SK-N-SH (cell line): ENCODE measurements around the gene PCNX1. TPM values are rescaled to one million over a fixed set of nuclear protein-coding genes. Genes with fewer than 3 reads are reported as not detected.

Experiments used
- CTCF ChIA-PET: fragments of 300-600, 350-600 bp; formaldehyde crosslinking; extraction: SDS; loops from one replicate; lab custom pipeline; 2021; lab: Yijun Ruan, JAX
- POLR2A ChIA-PET: fragments of 350-600 bp; sonication (Branson Sonifier 250); formaldehyde crosslinking; extraction: SDS; loops from one replicate; lab custom pipeline; 2020; ENCODE audit warnings: antibody characterized with exemption, inconsistent platforms; lab: Yijun Ruan, JAX
- DNase-seq: peaks from one replicate; pipeline ENCODE4 v3.0.0; 2012
- H2AFZ ChIP-seq: fragments of 200-600 bp; sonication (generic); 2 replicates; pipeline ENCODE4 v1.8.1; 2016; ENCODE audit warnings: antibody characterized with exemption, mild to moderate bottlenecking, low read depth
- H3F3A ChIP-seq: fragments of 200-600 bp; sonication (generic); replicated peaks from 2 replicates; pipeline ENCODE3; 2016; ENCODE audit warnings: antibody characterized with exemption, mild to moderate bottlenecking; ENCODE audit not compliant: insufficient read depth
- H3K27ac ChIP-seq, 2 experiments: fragments of 200-500 bp in 1 of 2; fragments of 200-600 bp in 1 of 2; sonication (Bioruptor generic) in 1 of 2; sonication (generic), shearing (Covaris generic) in 1 of 2; 2 replicates each; pipeline versions ENCODE4 v1.5.1 to v1.6.1; 2014 to 2016; ENCODE audit warnings: low read depth in 2 of 2, inconsistent platforms in 1 of 2, low read length in 1 of 2, mild to moderate bottlenecking in 1 of 2, mixed read lengths in 1 of 2
- H3K27me3 ChIP-seq: fragments of 200-600 bp; sonication (generic), shearing (Covaris generic); 2 replicates; pipeline ENCODE4 v1.6.1; 2016; ENCODE audit warnings: mixed run types; ENCODE audit not compliant: insufficient read depth
- H3K36me3 ChIP-seq, 2 experiments: fragments of 200-500 bp in 1 of 2; fragments of 200-600 bp in 1 of 2; sonication (Bioruptor generic) in 1 of 2; sonication (generic) in 1 of 2; replicated peaks in 1 of 2; 2 replicates each; pipeline versions ENCODE3 to v1.5.1; 2014 to 2016; ENCODE audit warnings: low read length in 1 of 2, mild to moderate bottlenecking in 1 of 2; ENCODE audit not compliant: insufficient read depth in 2 of 2, control insufficient read depth in 1 of 2
- H3K4me1 ChIP-seq, 2 experiments: fragments of 200-500 bp in 1 of 2; fragments of 200-600 bp in 1 of 2; sonication (Bioruptor generic) in 1 of 2; sonication (generic), shearing (Covaris generic) in 1 of 2; 2 replicates each; pipeline versions ENCODE4 v1.5.1 to v1.6.1; 2014 to 2016; ENCODE audit warnings: low read depth in 1 of 2, low read length in 1 of 2, mixed run types in 1 of 2; ENCODE audit not compliant: insufficient read depth in 2 of 2, control insufficient read depth in 1 of 2
- H3K4me2 ChIP-seq: fragments of 200-600 bp; sonication (generic), shearing (Covaris generic); 2 replicates; pipeline ENCODE4 v1.6.1; 2017; ENCODE audit warnings: mixed run types
- H3K4me3 ChIP-seq, 2 experiments: fragments of 200-500 bp in 1 of 2; fragments of 200-600 bp in 1 of 2; sonication (Bioruptor generic) in 1 of 2; sonication (generic), shearing (Covaris generic) in 1 of 2; 2 replicates each; pipeline versions ENCODE4 v1.5.1 to v1.8.1; 2014 to 2016; ENCODE audit warnings: low read depth in 2 of 2, inconsistent platforms in 1 of 2, low read length in 1 of 2, mild to moderate bottlenecking in 1 of 2, mixed read lengths in 1 of 2, moderate library complexity in 1 of 2
- H3K79me2 ChIP-seq: fragments of 200-600 bp; sonication (generic); 2 replicates; pipeline ENCODE4 v1.8.1; 2017; ENCODE audit warnings: mild to moderate bottlenecking; ENCODE audit not compliant: insufficient read depth
- H3K9ac ChIP-seq: fragments of 200-600 bp; sonication (generic); 2 replicates; pipeline ENCODE4 v1.6.1; 2017; ENCODE audit warnings: mixed run types
- H3K9me2 ChIP-seq: fragments of 200-600 bp; sonication (generic); 2 replicates; pipeline ENCODE4 v1.6.1; 2017; ENCODE audit warnings: mixed run types
- H3K9me3 ChIP-seq: fragments of 200-600 bp; sonication (generic); 2 replicates; pipeline ENCODE4 v1.6.1; 2017; ENCODE audit warnings: mixed run types, mild to moderate bottlenecking, moderate library complexity
- H4K20me1 ChIP-seq: fragments of 200-600 bp; sonication (generic); 2 replicates; pipeline ENCODE4 v1.6.1; 2017; ENCODE audit warnings: mild to moderate bottlenecking, mixed run types; ENCODE audit not compliant: insufficient read depth
- CHD2 ChIP-seq: fragments of 150-350 bp; IDR thresholded peaks from 2 replicates; pipeline ENCODE4 v1.6.1; 2018; ENCODE audit warnings: low read length; ENCODE audit not compliant: partially characterized antibody
- CTCF ChIP-seq: fragments of 200-600 bp; sonication (generic); IDR thresholded peaks from 2 replicates; pipeline ENCODE4 v1.6.1; 2017; ENCODE audit warnings: antibody characterized with exemption, mild to moderate bottlenecking, moderate library complexity
- MXI1 ChIP-seq: IDR thresholded peaks from 2 replicates; pipeline ENCODE4 v1.6.1; 2012; ENCODE audit warnings: mild to moderate bottlenecking, low read depth, low read length, improper control_type of control experiment
- NRF1 ChIP-seq: IDR thresholded peaks from 2 replicates; pipeline ENCODE4 v1.6.1; 2012; ENCODE audit warnings: low read depth, mild to moderate bottlenecking, low read length
- POLR2AphosphoS5 ChIP-seq: IDR thresholded peaks from 2 replicates; pipeline ENCODE4 v1.6.1; 2012; ENCODE audit warnings: low read depth, low read length
- RAD21 ChIP-seq: IDR thresholded peaks from 2 replicates; pipeline ENCODE4 v1.6.1; 2012; ENCODE audit warnings: mild to moderate bottlenecking, low read length
- RCOR1 ChIP-seq: fragments of 150-350 bp; IDR thresholded peaks from 2 replicates; pipeline ENCODE4 v1.6.1; 2017; ENCODE audit warnings: antibody characterized with exemption, low read length
- RXRA ChIP-seq: IDR thresholded peaks from 2 replicates; pipeline ENCODE4 v1.4.0; 2012; ENCODE audit warnings: low read depth, mild to moderate bottlenecking, borderline replicate concordance
- SIN3A ChIP-seq: IDR thresholded peaks from 2 replicates; pipeline ENCODE4 v1.6.1; 2012; ENCODE audit warnings: low read depth, mild to moderate bottlenecking, low read length, moderate library complexity, borderline replicate concordance
- SMC3 ChIP-seq: IDR thresholded peaks from 2 replicates; pipeline ENCODE4 v1.6.1; 2012; ENCODE audit warnings: low read depth, low read length, improper control_type of control experiment
- TAF1 ChIP-seq: IDR thresholded peaks from 2 replicates; pipeline ENCODE4 v1.6.1; 2012; ENCODE audit warnings: low read depth, mild to moderate bottlenecking, low read length, moderate library complexity, borderline replicate concordance
- YY1 ChIP-seq: IDR thresholded peaks from 2 replicates; pipeline ENCODE4 v1.4.0; 2012; ENCODE audit warnings: low read depth, mild to moderate bottlenecking
- WGBS: methylation state at CpG from one replicate; pipeline ENCODE4 v1.1.6; 2017; ENCODE audit warnings: low lambda C conversion rate; 5-methylcytosine and 5-hydroxymethylcytosine counted together
- polyA plus RNA-seq, 3 experiments: library from polyadenylated mRNA; depleted of rRNA; stranded (reverse); fragments of >200 nt; gene quantifications; 2 replicates each; pipeline ENCODE4 v1.2.3, GENCODE V29; 2012
- TF ChIP-seq, protein P1 (sequence below): IDR thresholded peaks from 2 replicates; pipeline ENCODE4 v1.4.0; 2012; ENCODE audit warnings: low read depth, borderline replicate concordance
- TF ChIP-seq, protein P2 (sequence below): IDR thresholded peaks from 2 replicates; pipeline ENCODE4; 2012

The PCNX1 gene
- polyA plus RNA-seq (2012; rRNA removed): 9.4 and 13.6 TPM in 2 replicates
- polyA plus RNA-seq (2012; cell fraction: cytosol; rRNA removed): 9.1 and 10.1 TPM in 2 replicates
- 21.1 and 30.6 TPM in 2 replicates for polyA plus RNA-seq (2012; cell fraction: nucleus; rRNA removed)

- H3K27me3 ChIP-seq: no peaks in the 10 kb centered on the region
- peaks cover 53% of the 10 kb centered on the region for H3K79me2 ChIP-seq
- TF ChIP-seq NRF1 (peak; percentile 26), CTCF (peak; percentile 72), SIN3A (0 out of 2 replicates have a peak, but pooled peaks have one; percentile 31), MXI1 (peak; percentile 24), SMC3 (peak; percentile 72), CHD2 (peak; percentile 35), YY1 (peak; percentile 79), POLR2AphosphoS5 (peak; percentile 59), TAF1 (peak; percentile 79), RCOR1 (0 out of 2 replicates have a peak, but pooled peaks have one; percentile 10), RAD21 (peak; percentile 61), RXRA (no peak)
- TF ChIP-seq, protein P1, sequence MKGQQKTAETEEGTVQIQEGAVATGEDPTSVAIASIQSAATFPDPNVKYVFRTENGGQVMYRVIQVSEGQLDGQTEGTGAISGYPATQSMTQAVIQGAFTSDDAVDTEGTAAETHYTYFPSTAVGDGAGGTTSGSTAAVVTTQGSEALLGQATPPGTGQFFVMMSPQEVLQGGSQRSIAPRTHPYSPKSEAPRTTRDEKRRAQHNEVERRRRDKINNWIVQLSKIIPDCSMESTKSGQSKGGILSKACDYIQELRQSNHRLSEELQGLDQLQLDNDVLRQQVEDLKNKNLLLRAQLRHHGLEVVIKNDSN: no peak
- TF ChIP-seq, protein P2, sequence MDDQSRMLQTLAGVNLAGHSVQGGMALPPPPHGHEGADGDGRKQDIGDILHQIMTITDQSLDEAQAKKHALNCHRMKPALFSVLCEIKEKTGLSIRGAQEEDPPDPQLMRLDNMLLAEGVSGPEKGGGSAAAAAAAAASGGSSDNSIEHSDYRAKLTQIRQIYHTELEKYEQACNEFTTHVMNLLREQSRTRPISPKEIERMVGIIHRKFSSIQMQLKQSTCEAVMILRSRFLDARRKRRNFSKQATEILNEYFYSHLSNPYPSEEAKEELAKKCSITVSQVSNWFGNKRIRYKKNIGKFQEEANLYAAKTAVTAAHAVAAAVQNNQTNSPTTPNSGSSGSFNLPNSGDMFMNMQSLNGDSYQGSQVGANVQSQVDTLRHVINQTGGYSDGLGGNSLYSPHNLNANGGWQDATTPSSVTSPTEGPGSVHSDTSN: no peak; the same call in 1 of the 2 replicates
- H2AFZ ChIP-seq: peak within 1 kb of the TSS; percentile 95
- H3K4me1 ChIP-seq: peaks cover 8 to 16% of the 10 kb centered on the region in 2 experiments; a peak in 3 of 4 replicates
- no peaks in the 10 kb centered on the region for H3K9me3 ChIP-seq
- WGBS: 2% methylated on average over 13 of the region's 101 CpGs
- peaks cover 37% of the 10 kb centered on the region for H4K20me1 ChIP-seq
- H3K27ac ChIP-seq: peak within 1 kb of the TSS; percentile 84 to 93
- peak; percentile 98 for DNase-seq
- H3F3A ChIP-seq: no peaks in the 10 kb centered on the region
- H3K4me3 ChIP-seq: peak within 1 kb of the TSS; percentile 80 to 96
- CTCF ChIA-PET: interaction anchor here (0.6 to 4.4 kb wide), 39 partner anchors 8 to 948 kb away, joined by 3 to 59 read pairs (median 4); no protein-coding TSS in a partner anchor
- H3K9ac ChIP-seq: peak within 1 kb of the TSS; percentile 91
- H3K4me2 ChIP-seq: peak within 1 kb of the TSS; percentile 88
- no peaks in the 10 kb centered on the region for H3K9me2 ChIP-seq
- H3K36me3 ChIP-seq: no peaks in the 10 kb centered on the region
- POLR2A ChIA-PET: interaction anchor here (0.7 kb wide), 1 partner anchor 80 kb away, joined by 3 read pairs; no protein-coding TSS in a partner anchor
Observed at GRCh38 chr14:70907176-70907995, at the start of gene PCNX1. TSS of gene PCNX1 (plus strand) at chr14:70907459. CDS start at chr14:70907851, 392 bp downstream.
